GM08714 (cell line): ENCODE results near the gene FGD3.

ENCODE experiments used
- H3K4me3 ChIP-seq: fragments of 200-500 bp; sonication (Bioruptor generic); 2 replicates; pipeline ENCODE4 v1.5.1; 2014; ENCODE audit warnings: mild to moderate bottlenecking, low read length, inconsistent platforms
- ZNF274 ChIP-seq: IDR thresholded peaks from 2 replicates; pipeline ENCODE4 v1.6.1; 2012; ENCODE audit warnings: mild to moderate bottlenecking, low read depth, low read length

Gene FGD3

DNA sequence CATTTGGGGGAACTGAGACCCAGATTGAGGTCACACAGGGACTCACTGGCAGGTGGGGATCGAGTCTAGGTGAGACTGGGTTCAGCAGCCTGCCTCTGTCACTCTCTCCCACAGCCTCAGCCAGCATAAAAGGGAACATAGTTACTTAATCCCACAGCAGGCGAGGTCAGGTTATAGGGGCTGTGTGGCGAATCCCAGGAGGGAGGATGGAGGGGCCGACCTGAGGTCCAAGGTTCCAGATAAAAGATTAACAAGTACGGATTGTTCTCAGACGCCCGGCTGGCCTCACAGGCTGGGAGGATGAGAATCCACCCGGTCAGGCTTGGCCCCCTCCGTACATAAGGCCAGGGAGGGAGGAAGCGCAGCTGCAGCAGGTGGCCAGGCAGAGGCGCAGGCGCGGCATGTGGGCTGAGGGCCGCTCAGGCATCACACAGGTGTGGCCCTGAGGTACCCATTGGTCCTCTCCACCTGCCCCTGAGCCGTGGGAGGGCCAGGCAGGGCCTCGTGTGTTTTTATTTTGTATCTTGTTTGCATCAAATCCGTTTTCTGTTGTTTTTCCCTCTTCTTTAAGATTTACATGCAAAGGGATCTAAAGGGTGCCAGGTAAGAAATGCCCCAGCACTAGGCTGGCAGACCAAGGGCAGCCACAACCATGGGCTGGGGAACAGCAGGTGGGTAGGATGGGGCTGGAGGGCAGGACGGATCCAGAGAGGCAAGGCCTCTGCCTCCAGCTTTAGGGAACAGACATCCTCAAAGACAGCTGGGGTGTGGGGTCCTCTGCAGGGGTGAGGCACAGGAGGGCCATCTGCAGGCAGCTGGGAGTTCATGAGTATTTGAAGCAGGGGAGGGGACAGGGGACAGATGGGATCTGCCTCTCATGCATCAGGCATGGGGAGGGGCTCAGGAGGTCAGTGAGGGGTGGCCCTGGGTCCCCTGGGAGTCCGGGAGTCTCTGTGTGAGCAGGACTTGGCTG is 114.8 kb downstream of the FGD3 start:
- no peak for TF ChIP-seq ZNF274
- H3K4me3 ChIP-seq, result no peak overlapping the region; the same call in 1 of the 2 replicates

DNA sequence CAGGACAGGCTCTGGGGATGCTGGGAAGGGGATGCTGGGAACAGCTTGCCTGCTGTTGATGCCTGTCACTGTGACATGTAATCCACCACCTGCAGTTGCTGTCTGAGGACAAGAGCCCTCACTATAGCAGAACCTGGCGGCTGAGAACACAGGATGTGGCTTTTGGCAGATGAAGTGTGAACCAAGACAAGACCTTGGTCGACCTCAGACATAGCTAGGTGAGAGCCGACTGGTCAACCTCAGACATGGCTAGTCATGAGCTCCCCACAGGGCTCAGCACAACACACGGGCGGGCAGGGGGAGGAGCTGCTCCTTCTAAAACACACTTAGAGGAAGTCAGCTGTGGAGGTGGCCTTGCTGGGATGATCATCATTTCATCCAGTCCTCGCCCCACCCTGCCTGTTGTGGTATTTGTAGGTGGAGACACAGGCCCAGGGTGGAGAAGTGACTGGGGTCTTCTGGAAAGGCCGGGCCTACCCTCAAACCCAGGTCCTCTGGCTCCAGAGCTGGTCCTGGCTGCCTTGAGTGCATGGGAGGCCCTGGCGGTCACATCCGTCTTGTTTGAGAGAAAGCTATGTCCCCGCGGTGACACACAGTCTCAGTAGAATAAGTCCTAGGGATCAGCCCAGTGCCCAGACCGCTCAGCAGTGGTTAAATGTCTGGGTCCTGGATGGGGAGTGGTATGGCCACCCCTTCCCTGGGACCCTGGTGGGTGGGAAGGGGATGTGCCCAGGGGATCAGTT is 117.2 kb downstream of the FGD3 start:
- H3K4me3 ChIP-seq, result peak overlapping the region; percentile 8; the same call in 1 of the 2 replicates
- no peak for TF ChIP-seq ZNF274

- H3K4me3 ChIP-seq, result no peak overlapping the region
- TF ChIP-seq ZNF274, result no peak
Observed at GRCh38 chr9:93065135-93065720, 117.9 kb downstream of the FGD3 start.

- no peak for TF ChIP-seq ZNF274
- no peak overlapping the region for H3K4me3 ChIP-seq
Observed at GRCh38 chr9:93066978-93067603, 119.8 kb downstream of the FGD3 start.

DNA sequence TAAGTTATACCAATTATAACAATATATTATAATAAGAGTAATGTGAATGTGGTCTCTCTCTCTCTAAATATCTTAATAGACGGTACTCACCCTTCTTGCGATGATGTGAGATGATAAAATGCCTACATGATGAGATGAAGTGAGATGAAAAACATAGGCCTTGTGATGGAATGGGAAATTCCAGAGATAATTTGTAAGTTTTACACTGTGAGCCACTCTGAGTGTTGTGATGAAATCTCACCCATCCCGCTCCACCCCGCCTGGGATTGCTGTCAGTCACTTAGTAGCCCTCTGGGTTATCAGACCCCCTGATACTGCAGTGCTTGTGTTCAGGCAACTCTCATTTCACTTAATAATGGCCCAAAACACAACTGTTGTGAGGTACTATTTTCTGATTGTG is 121.6 kb downstream of the FGD3 start:
- no peak for TF ChIP-seq ZNF274
- H3K4me3 ChIP-seq, result no peak overlapping the region

DNA sequence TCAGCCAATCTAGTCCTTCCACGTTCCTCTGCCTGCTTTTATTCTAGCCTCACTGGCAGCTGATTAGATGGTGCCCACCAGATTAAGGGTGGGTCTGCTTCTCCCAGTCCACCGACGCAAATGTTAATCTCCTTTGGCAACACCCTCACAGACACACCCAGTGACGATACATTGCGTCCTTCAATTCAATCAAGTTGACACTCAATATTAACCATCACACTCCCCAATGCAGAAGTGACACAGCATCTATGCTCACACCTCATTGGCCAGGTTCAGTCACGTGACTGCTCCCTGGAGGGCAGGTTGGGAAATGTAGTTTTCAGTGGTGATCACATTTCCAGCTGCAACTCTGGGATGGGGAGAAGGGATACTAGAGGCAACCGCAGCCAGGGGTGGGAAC is 124.1 kb downstream of the FGD3 start:
- TF ChIP-seq ZNF274, result no peak
- no peak overlapping the region for H3K4me3 ChIP-seq

GRCh38 chr9:93072383-93072795 is 125.1 kb downstream of the FGD3 start:
- no peak overlapping the region for H3K4me3 ChIP-seq
- TF ChIP-seq ZNF274, result no peak

GRCh38 chr9:93076101-93076791 is 128.9 kb downstream of the FGD3 start:
- TF ChIP-seq ZNF274, result no peak
- H3K4me3 ChIP-seq, result no peak overlapping the region

- TF ChIP-seq ZNF274, result no peak
- H3K4me3 ChIP-seq, result no peak overlapping the region
Observed at GRCh38 chr9:93076792-93077128, 129.4 kb downstream of the FGD3 start.

GRCh38 chr9:93077367-93077766 is 130.0 kb downstream of the FGD3 start:
- TF ChIP-seq ZNF274, result no peak
- no peak overlapping the region for H3K4me3 ChIP-seq

GRCh38 chr9:93077811-93078210 is 130.5 kb downstream of the FGD3 start:
- no peak overlapping the region for H3K4me3 ChIP-seq
- TF ChIP-seq ZNF274, result no peak

GRCh38 chr9:93079371-93079770 is 132.0 kb downstream of the FGD3 start:
- H3K4me3 ChIP-seq, result no peak overlapping the region
- TF ChIP-seq ZNF274, result no peak

GRCh38 chr9:93080406-93080805 is 133.1 kb downstream of the FGD3 start:
- no peak for TF ChIP-seq ZNF274
- no peak overlapping the region for H3K4me3 ChIP-seq

- no peak for TF ChIP-seq ZNF274
- no peak overlapping the region for H3K4me3 ChIP-seq
Observed at GRCh38 chr9:93081081-93081529, 133.8 kb downstream of the FGD3 start.

DNA sequence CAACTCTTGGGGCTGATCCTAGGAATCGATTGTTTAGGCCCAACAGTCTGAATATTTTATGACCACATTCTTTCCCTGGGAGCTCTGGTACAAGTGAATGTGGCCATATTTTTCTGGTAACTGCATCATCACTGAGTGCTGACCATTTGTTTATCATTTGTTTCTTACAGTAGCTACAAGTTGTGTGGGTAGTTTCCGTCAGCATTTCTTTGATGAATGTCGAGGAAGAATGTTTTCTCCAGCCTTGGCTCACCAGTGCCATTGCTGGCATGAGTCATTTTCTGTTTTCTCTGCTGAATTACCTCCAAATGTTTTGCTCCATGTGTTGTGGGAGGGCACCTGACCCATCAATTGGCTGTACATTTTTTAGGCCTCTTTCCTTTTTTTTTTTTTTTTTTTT is 134.6 kb downstream of the FGD3 start:
- no peak for TF ChIP-seq ZNF274
- no peak overlapping the region for H3K4me3 ChIP-seq
